Bronchial epithelial cell (primary cell): Measurements from ENCODE around the gene C3orf18. TPM values are rescaled to one million over a fixed set of nuclear protein-coding genes. Genes with fewer than 3 reads are reported as not detected.
A peak's percentile ranks its signal among the peaks of the same experiment; 100 is the strongest.

Experiments
- DNase-seq: peaks from one replicate; pipeline ENCODE4 v3.0.0-alpha.2; 2010; ENCODE audit warnings: low read depth
- FAIRE-seq: peaks from 2 replicates; lab custom pipeline; 2011; peaks lifted over from hg19 to GRCh38; lab: Jason Lieb, UNC
- H3K27me3 ChIP-seq: 2 replicates; pipeline ENCODE4 v1.5.1; 2011; ENCODE audit warnings: low read length; ENCODE audit not compliant: control insufficient read depth, insufficient read depth
- H3K36me3 ChIP-seq: 2 replicates; pipeline ENCODE4 v1.5.1; 2011; ENCODE audit warnings: low read length; ENCODE audit not compliant: control insufficient read depth, insufficient read depth
- H3K4me3 ChIP-seq: 2 replicates; pipeline ENCODE4 v1.5.1; 2011; ENCODE audit warnings: mild to moderate bottlenecking, low read depth, low read length, control low read depth
- total RNA-seq: library from RNA; depleted of rRNA; stranded (reverse); fragments of >200 nt; gene quantifications from 2 replicates; pipeline ENCODE4 v1.2.1, GENCODE V29; 2014
- TF ChIP-seq, protein P1 (sequence below): IDR thresholded peaks from 2 replicates; pipeline ENCODE4 v1.5.1; 2011; ENCODE audit warnings: mild to moderate bottlenecking, moderate library complexity, low read length, control low read depth, inconsistent platforms; ENCODE audit not compliant: insufficient read depth, severe bottlenecking

The C3orf18 gene
- total RNA-seq, 1 donor from 2014 or later = 3.2 TPM

DNA sequence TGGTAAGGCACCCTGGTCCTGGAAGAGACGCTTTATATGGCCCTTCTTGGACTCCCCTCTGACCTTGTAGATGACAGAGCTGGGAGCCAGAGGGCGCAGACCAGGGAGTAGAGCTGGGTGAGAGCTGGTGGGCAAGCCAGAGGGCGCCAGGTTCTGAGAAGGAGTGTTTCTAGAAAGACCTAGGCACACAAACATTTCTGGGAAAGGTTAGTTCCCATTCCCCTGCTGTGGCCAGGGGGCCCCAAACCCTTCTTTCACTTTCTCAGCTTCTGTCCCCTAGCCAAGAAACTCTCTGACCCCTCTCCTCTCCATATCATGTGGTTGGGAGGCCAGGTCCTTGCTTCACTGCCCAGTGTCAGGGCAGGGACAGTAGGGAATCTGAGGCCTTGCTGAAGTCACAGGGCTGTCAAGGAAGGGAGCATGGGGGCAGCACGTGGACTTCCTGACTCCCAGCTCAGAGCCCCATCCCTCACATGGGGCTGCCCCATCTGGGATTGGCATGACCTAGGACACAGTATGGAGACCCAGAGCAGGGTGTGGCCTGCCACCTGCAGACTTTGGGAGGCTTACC lies 5.3 kb upstream of the C3orf18 start:
- Histone ChIP-seq H3K27me3 (no peaks in the 10 kb centered on the region), H3K36me3 (peaks cover 13% of the 10 kb centered on the region), H3K4me3 (no peak overlapping the region)
- TF ChIP-seq, protein P1, sequence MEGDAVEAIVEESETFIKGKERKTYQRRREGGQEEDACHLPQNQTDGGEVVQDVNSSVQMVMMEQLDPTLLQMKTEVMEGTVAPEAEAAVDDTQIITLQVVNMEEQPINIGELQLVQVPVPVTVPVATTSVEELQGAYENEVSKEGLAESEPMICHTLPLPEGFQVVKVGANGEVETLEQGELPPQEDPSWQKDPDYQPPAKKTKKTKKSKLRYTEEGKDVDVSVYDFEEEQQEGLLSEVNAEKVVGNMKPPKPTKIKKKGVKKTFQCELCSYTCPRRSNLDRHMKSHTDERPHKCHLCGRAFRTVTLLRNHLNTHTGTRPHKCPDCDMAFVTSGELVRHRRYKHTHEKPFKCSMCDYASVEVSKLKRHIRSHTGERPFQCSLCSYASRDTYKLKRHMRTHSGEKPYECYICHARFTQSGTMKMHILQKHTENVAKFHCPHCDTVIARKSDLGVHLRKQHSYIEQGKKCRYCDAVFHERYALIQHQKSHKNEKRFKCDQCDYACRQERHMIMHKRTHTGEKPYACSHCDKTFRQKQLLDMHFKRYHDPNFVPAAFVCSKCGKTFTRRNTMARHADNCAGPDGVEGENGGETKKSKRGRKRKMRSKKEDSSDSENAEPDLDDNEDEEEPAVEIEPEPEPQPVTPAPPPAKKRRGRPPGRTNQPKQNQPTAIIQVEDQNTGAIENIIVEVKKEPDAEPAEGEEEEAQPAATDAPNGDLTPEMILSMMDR = no peak
- FAIRE-seq (no peak), DNase-seq (no peak)

DNA sequence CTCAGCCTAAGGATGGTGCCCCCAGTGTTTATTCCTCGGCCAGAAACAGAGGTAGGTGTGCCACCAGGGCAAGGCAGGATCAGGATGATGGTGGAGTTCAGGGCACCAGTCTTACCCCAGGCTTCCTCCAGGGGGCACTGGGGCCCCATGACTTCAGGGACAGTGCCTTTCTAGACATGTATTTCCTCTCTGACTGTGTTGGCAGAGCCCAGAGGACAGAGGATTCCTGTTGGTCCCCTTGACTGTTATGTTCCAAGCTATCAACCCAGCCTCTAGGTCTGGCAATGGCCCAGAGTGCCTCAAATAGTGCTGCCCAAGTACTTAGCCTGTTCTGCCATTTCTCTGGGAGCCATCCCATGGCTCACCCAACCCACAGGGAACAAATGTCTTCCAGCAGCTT lies 4.6 kb upstream of the C3orf18 start:
- peaks cover 13% of the 10 kb centered on the region for H3K36me3 ChIP-seq
- TF ChIP-seq, protein P1 = peak; percentile 94
- FAIRE-seq = no peak
- H3K27me3 ChIP-seq = no peaks in the 10 kb centered on the region
- H3K4me3 ChIP-seq = no peak overlapping the region
- peak; percentile 47 for DNase-seq

DNA sequence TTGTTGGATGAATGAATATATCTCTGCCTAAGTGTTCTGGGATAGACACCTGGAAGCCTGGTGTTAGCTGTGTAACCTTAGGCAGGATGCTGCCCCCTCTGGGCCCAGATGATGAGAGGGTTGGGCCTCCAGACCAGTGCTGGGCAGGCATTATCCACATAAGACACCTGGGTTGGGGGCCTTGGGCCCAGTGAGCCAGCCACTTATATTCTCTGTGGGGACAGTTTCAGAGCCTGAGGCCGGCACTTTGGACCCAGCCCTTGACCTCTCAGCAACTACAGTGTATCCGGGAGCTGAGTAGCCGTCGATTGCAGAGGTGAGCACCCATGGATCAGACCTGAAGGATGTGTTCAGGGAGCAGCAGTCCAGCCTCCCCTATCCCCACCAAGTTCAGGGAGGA lies 3.9 kb upstream of the C3orf18 start:
- TF ChIP-seq, protein P1 = no peak
- FAIRE-seq = no peak

DNA sequence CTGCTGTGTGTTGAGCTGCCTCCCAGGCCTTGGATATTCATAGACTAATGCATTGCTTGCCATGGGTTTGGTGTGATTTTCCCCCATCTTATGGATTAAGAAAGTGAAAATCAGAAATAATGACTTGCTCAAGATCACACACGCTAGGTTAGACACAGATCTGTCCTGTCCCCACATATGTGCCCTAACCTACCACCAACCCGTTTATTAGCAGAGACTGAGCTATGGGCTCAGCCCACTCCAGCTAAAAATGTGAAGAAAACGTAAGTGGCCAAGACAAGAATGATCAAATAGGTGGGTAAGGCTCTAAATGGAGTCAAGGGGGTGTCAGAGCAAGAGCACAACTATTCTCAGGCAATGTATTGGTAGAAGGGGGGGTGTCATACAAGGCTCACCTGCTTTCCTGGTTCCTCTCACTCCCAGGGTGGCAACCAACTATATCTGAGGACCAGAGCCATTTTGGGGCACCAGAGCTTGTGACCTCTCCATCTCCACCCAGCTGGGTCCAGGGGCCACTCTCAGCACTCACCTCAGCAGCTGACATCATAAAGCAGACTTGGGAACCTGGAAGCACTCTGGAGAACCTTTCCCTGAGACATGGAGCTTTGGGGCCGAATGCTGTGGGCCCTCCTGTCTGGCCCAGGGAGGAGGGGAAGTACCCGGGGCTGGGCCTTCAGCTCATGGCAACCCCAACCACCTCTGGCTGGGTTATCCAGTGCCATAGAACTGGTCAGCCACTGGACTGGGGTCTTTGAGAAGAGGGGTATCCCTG lies 3.1 kb upstream of the C3orf18 start:
- Histone ChIP-seq H3K36me3 (peaks cover 9% of the 10 kb centered on the region), H3K27me3 (no peaks in the 10 kb centered on the region), H3K4me3 (no peak overlapping the region)
- no peak for DNase-seq
- FAIRE-seq = no peak
- TF ChIP-seq, protein P1 = no peak

More for the DNA sequence above, 3.9 kb upstream of the C3orf18 start:
- Histone ChIP-seq H3K27me3 (no peaks in the 10 kb centered on the region), H3K36me3 (peaks cover 9% of the 10 kb centered on the region), H3K4me3 (no peak overlapping the region)
- no peak for DNase-seq

DNA sequence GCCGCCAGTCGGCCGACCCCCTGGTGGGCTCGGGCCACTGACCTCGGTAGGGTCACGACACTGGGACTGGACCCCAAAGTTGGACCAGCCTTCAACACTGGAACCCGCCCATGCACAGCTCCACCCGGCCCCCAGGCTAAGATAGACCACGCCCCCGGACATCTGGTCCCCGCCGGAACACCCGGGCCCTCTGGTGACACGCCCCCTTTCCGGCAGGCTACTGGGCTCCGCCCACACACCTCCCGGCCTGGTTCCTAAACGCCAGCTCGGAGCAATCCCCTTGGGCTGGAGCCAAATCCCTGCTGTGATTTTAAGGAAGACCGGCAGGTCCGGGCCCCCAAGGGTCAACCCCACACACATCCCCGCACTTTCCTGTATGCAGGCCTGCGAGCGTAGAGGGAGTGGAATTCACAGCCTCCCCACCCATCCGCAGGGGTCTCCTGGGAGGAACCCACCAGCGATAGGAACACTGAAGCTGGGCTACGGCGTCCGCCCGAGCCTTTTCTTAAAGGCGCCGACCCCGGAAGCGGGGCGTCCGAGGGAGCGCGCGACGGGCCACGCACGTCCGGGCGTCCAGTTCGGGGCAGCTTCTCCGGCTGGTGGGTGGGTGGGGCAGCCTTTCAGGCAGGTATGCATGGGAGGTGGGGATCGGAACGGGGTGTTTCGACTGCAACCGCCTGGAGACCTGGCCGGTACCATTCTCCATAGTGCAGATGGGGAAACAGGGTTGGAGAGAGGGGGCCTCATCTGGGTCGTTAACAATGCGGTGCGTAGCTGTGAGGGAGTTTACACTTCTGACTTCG lies 1.6 kb upstream of the C3orf18 start, which contains the start of gene HEMK1:
Gene HEMK1, plus strand, starts transcription at position 576 of the 803 bp plus-strand sequence. CDS start 1,583 bp downstream, outside the sequence.
- H3K4me3 ChIP-seq = peak within 1 kb of the TSS; percentile 91
- H3K27me3 ChIP-seq = no peaks in the 10 kb centered on the region
- TF ChIP-seq, protein P1 = no peak
- FAIRE-seq (no peak), DNase-seq (peak; percentile 83)
- peaks cover 9% of the 10 kb centered on the region for H3K36me3 ChIP-seq
